Measurements from ENCODE around the gene SLC4A7. TPM values are rescaled to one million over a fixed set of nuclear protein-coding genes. Genes with fewer than 3 reads are reported as not detected.

SLC4A7 gene
- total and polyA plus RNA-seq, 2 donors (not counting 3 experiments of a cell fraction or from before 2014, with no cell fraction given), result 7.8 to 50.9 TPM

GRCh38 chr3:27323087-27323570, 161.1 kb downstream of the SLC4A7 start:
- FAIRE-seq (no peak), DNase-seq (ENCODE audit: low read depth, low spot score) (no peak)
- dilution Hi-C loops (cut with MboI; ENCODE audit: extremely low pct_ligation_motif_present, low sequenced_read_pairs), result no loop called here
- Histone ChIP-seq H3K4me2 (ENCODE audit: insufficient read depth, low read length) (no peak overlapping the region), H3K27me3 (ENCODE audit: control insufficient read depth in 2 of 2, insufficient read depth in 2 of 2, low read length in 2 of 2) (no peaks in the 10 kb centered on the region), H3K9me3 (replicated peaks; ENCODE audit: control insufficient read depth, insufficient read depth, low read length) (no peaks in the 10 kb centered on the region), H3K36me3 (ENCODE audit: control insufficient read depth in 2 of 2, extremely low read depth in 1 of 2, insufficient read depth in 2 of 2, low read length in 2 of 2) (no peaks in the 10 kb centered on the region), H2AFZ (ENCODE audit: low read depth, low read length) (no peak overlapping the region), H3K79me2 (ENCODE audit: control insufficient read depth, insufficient read depth, low read length) (no peaks in the 10 kb centered on the region), H3K9ac (replicated peaks; ENCODE audit: extremely low read depth, insufficient read depth, low read length) (no peak overlapping the region), H3K4me1 (ENCODE audit: control insufficient read depth, extremely low read depth, insufficient read depth, low read length) (peaks cover 14% of the 10 kb centered on the region), H3K4me3 (replicated peaks in 1 of 3; ENCODE audit: insufficient read depth in 1 of 3, low read depth in 1 of 3, low read length in 3 of 3) (no peak overlapping the region), H4K20me1 (replicated peaks; ENCODE audit: control insufficient read depth, extremely low read depth, insufficient read depth, low read length) (no peaks in the 10 kb centered on the region), H3K27ac (ENCODE audit: insufficient read depth, low read depth, low read length) (no peak overlapping the region), H3K9me1 (replicated peaks; ENCODE audit: control insufficient read depth, extremely low read depth, insufficient read depth, low read length) (no peaks in the 10 kb centered on the region)
- no peak for TF ChIP-seq POLR2AphosphoS5 (IDR thresholded peaks at IDR 0.05; ENCODE audit: insufficient read depth, low read depth, low read length)
- no peak for TF ChIP-seq CTCF (IDR thresholded peaks at IDR 0.05; ENCODE audit: extremely low read depth in 1 of 2, insufficient read depth in 1 of 2, low read depth in 1 of 2, low read length in 2 of 2)
- no peak for TF ChIP-seq MAX (IDR thresholded peaks at IDR 0.05; ENCODE audit: insufficient read depth, insufficient read length)
- TF ChIP-seq EZH2 (IDR thresholded peaks at IDR 0.05; ENCODE audit: borderline replicate concordance, low read depth, low read length, severe bottlenecking), result no peak
- TF ChIP-seq GATA2 (IDR thresholded peaks at IDR 0.05; ENCODE audit: insufficient read depth, insufficient read length, low read depth, low read length), result no peak
- TF ChIP-seq JUN (IDR thresholded peaks at IDR 0.05; ENCODE audit: borderline replicate concordance, insufficient read depth, insufficient read length, low read depth), result no peak
- TF ChIP-seq MYC (IDR thresholded peaks at IDR 0.05; ENCODE audit: low read depth, low read length), result no peak
- no peak for TF ChIP-seq FOS (IDR thresholded peaks at IDR 0.05; ENCODE audit: borderline replicate concordance, insufficient read depth, low read length)
- no peak for TF ChIP-seq POLR2A (IDR thresholded peaks at IDR 0.05; ENCODE audit: low read depth, low read length)
- no TSS peak for BruUV-seq (replicated peaks)
- ChIA-PET CTCF (interaction anchor here (0.6 kb wide), 1 partner anchor 389 kb away, joined by 3 read pairs; no protein-coding TSS in a partner anchor), POLR2A (no interaction called here)
- intact Hi-C loops (cut with micrococcal nuclease), result no loop called here

Small RNA genes lying within 50 kb of the gene (small RNA-seq; reads per million reads assigned to genes)
- gene AC137675.1 (ENCODE audit: insufficient read depth, insufficient read length, low read depth, low replicate concordance) (not detected), gene RNU1-96P (ENCODE audit: insufficient read depth, insufficient read length, low read depth, low replicate concordance) (not detected)

Other genes with a start within 250 kb of the SLC4A7 start
- gene NEK10, start 115.0 kb downstream of the SLC4A7 start, total RNA-seq, result 4.6 and 5.0 TPM in 2 replicates
- gene NEK10, start 115.0 kb downstream of the SLC4A7 start, polyA plus RNA-seq, result 0.24 and 0.32 TPM in 2 replicates
- gene EOMES, start 237.9 kb upstream of the SLC4A7 start, total RNA-seq, result not detected in 2 replicates
- not detected in 2 replicates for gene EOMES, start 237.9 kb upstream of the SLC4A7 start, polyA plus RNA-seq

All from endothelial cell of umbilical vein (primary cell).